Caki2 (cell line): ENCODE data around the gene TMEM121. TPM values are rescaled to one million over a fixed set of nuclear protein-coding genes. Genes with fewer than 3 reads are reported as not detected.

Experiments used
- DNase-seq: peaks from one replicate; pipeline ENCODE4 v3.0.0-alpha.2; 2015; ENCODE audit warnings: low read depth
- in situ Hi-C: cut with HindIII; loops from 2 replicates; pipeline ENCODE4 v1.10.0; 2016; ENCODE audit warnings: low sequenced_read_pairs, low pct_unique_long_range_greater_than_20kb, mixed read lengths
- total RNA-seq: library from RNA; depleted of rRNA; stranded (reverse); fragments of >200 nt; shearing (Covaris generic); gene quantifications from 2 replicates; pipeline ENCODE4 v1.2.3, GENCODE V29; 2014; ENCODE audit warnings: low replicate concordance

TMEM121 gene
- total RNA-seq, 1 experiment from 2014 or later = 21.2 TPM

DNA sequence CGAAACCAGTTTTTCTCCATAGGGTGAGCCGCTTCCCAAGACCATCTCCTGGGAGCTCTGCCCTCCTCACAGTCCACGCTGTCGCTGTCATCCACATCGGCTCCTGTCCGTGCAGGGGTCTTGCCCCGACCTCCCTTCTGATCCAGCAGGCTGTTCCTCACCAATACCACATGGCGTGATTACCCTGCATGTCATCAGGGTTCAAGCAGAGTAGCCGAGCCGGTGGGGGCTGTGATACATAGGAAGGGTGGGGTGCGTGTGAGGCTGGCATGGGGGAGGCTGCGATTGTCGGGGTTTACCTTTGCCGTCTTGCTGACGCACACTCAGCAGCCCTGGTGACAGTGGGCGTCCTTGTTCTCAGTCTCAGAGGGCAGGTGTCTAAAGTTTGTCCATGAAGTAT lies 18.3 kb upstream of the TMEM121 start:
- DNase-seq = no peak
- in situ Hi-C loops = no loop called here

DNA sequence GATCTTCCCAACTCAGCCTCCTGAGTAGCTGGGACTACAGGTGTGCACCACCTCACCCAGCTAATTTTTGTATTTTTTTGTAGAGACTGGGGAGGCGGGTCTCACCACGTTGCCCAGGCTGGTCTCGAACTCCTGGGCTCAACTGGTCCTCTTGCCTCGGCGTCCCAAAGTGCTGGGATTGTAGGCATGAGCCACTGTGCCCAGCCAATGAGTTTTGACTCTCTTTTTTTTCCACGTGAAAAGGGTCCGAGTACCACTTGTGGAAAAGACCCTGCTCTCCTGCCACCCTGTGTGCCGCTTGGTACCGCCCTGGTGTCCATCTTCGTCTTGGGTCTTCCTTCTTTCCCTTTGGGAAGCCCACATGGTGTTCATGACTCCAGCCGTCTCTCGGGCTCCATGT lies 17.8 kb upstream of the TMEM121 start:
- no peak for DNase-seq
- in situ Hi-C loops = no loop called here

DNA sequence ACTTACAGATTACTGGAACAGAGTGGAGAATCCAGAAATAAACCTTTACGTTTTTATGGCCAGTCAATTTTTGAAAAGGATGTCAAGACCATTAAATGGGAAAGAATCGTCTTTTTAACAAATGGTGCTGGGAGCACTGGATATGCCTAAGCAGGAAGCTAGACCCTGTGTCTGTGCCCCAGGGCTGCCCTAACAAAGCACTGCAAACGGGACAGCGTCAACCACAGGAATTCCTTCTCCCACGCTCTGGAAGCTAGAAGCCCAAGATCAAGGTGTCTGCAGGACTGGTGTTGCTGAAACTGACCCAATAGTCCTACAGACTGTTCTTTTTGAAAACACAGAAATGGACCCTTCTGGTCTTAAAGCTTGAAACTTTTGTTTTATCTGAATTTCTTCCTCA lies 9.3 kb upstream of the TMEM121 start:
- DNase-seq = no peak
- in situ Hi-C loops = no loop called here

DNA sequence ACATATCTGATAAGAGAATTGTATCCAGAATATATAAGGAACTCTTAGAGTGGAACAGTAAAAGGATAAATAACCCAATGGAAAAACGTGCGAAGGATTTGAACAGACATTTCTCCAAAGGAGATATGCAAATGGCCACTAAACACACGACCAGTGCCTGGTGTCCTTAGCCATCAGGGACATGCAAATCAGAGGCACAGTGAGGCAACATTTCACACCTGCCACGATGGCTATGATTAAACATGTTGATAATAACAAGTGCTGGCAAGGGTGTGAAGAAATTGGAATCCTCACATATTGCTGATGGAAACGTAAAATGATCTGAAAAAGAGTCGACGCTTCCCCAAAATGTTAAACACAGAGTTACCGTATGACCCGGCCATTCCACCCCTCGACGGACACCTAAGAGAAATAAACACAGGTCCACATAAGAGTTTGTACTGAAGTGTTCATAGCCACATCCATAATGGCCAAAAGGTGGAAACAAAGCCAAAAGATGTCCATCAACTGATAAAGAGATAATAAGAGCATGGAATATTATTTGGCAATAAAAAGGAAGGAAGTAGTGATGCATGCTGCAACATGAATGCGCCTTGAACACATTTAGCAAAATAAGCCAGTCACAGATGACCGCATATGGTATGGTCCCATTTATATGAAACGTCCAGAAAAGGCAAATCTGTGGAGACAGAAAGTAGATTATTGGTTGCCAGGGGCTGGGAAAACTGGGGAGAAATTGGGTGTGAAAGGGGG lies 6.3 kb upstream of the TMEM121 start:
- in situ Hi-C loops = no loop called here
- no peak for DNase-seq

DNA sequence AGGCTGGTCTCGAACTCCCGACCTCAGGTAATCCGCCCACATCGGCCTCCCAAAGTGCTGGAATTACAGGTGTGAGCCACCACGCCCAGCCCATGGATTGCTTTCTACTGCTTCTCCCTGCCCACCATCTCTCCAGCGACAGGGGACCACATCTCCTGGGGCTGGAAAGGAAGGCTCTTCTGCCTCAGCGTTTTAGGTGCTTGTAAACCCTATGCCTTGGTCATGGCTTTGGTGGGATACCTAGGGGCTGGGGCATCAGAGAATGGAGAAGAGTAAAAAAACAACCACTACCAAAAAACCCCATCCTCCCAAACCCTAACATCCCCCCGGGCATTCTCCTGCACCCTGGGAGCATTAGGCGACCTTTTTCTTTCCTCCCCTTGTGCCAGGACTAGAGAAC lies 1.1 kb upstream of the TMEM121 start:
- in situ Hi-C loops = no loop called here
- DNase-seq = no peak

DNA sequence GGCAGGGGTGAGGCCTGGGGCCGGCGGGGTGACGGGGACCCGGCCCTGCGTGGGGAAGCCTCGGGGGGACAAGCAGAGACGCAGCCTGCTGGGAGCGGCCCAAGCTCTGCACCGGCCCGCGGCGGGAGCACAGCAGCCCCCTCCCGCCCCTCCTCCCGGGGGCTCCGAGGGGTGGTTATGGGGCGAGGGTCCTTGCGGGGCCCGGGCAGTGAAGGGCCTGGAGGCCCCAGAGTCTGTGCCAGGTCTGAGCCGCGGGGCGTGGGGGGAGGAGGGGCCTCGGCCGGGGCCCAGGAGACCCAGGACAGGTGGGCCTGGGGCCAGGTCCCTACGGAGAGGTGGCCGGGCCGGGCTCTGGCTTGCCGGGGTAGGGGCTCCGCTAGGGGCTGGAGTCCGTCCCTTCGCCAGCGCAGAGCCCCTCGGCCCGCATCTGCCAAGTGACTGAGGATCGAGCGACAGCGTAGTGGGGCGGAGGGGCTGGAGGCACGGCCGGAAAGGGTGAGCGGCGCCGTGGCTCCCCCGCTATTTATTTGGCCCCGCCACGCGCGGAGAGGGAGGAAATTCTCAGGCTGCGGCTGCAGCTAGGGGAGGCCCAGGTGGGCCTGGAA lies 495 bp downstream of the TMEM121 start:
- no peak for DNase-seq
- in situ Hi-C loops = no loop called here

DNA sequence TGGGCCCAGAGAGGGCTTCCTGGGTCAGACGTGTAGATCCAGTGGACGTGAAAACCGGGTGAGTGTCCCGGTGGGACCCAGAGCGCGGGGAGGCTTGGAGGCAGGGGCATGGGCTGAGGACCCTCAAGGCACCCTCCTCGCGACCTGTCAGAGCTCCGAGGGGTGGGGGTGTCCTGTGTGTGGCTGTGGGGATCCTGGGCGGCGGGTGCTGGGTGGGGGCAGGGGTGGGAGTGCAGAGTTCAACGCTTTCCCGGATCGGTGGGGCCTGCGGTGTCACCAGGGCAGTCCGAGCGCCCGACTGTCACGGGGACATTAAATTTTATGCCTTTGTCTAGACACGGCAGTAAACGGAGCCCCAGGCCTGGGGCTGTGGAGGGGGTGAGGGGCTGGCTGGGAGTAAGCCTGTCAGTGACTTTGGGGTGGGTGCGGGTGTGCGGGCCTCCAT lies 1.0 kb downstream of the TMEM121 start:
- in situ Hi-C loops = no loop called here
- no peak for DNase-seq

DNA sequence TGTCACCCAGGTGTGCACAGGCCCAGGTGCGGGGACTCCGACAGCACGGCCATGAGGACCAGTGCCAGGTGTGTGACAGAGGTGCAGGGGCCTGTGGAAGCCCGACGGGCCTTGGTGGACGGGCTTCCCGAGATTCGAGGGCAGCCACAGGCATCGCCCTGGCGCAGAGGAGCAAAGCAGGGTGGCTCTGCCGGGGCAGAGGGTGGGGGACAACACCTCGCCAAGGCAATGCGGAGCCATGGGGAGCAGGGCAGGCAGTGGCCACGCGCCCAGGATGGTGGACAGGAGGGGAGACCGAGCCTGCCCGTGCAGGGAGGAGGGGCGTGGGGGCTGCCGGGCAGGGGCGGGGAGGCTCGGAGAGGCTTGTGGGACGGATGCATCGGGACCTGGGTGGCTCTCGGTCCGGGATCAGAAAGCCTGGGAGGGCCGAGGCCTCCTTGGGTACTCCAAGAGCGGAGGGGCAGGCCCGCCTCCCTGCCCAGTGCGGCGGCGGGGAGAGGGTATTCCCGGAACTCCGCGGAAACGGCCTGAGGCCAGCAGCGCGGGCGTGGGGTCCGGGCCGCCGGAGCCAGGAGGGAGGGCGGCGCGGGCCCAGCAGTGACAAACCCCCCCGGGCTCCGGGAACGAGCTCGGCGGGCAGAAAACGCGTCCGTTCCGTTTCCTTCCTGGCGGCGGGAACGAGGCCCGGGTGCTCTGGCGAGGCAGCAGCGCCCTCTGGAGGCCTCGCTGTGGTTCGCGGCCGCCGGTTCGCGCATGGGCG lies 1.6 kb downstream of the TMEM121 start:
- in situ Hi-C loops = no loop called here
- peak; percentile 58 for DNase-seq

DNA sequence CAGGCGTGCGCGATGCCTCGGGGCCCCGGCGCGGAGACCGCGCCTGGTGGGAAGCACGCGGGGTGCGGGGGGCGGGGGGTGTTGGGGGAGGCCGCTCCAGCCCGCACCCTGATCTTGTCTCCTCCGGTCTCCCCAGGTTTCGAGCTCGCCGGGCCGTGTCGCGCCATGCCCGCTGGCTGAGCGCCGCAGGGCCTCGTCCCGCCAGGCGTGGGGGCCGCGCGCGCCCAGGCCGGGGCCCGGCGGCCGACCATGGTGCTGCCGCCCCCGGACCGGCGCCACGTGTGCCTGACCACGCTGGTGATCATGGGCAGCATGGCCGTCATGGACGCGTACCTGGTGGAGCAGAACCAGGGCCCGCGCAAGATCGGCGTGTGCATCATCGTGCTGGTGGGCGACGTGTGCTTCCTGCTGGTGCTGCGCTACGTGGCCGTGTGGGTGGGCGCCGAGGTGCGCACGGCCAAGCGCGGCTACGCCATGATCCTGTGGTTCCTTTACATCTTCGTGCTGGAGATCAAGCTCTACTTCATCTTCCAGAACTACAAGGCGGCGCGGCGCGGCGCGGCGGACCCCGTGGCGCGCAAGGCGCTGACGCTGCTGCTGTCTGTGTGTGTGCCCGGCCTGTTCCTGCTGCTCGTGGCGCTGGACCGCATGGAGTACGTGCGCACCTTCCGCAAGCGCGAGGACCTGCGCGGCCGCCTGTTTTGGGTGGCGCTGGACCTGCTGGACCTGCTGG lies 2.4 kb downstream of the TMEM121 start:
- in situ Hi-C loops = no loop called here
- DNase-seq = no peak

DNA sequence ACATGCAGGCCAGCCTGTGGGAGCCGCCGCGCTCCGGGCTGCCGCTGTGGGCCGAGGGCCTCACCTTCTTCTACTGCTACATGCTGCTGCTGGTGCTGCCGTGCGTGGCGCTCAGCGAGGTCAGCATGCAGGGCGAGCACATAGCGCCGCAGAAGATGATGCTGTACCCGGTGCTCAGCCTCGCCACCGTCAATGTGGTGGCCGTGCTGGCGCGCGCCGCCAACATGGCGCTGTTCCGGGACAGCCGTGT lies 2.9 kb downstream of the TMEM121 start:
- in situ Hi-C loops = no loop called here
- DNase-seq = no peak

DNA sequence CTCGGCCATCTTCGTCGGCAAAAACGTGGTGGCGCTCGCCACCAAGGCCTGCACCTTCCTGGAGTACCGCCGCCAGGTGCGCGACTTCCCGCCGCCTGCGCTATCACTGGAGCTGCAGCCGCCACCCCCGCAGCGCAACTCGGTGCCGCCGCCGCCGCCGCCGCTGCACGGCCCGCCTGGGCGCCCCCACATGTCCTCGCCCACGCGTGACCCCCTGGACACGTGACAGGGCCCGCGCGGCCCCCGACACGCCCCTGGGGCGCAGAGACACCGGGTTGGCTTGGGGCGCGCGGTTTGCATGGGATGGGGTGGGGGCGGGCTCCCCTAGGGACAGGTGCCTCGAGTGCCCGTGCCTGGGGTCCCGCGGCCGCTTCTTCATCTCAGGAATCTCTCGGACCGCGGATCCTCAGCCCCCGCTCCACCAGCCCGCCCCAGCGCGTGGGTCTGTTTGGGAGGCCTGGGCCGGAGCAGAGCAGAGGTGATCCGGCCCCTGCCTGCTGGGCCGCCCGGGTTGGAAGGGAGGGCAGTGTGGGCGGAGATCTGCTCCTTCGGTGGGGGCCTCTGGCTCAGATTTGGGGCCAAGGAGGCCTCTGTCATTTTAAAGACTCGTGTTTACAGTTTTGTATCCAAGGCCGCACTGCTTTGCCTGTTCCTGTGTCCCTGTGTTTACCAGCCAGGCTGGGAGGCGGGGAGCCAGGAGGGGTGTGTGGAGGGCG lies 3.3 kb downstream of the TMEM121 start:
- in situ Hi-C loops = no loop called here
- no peak for DNase-seq

DNA sequence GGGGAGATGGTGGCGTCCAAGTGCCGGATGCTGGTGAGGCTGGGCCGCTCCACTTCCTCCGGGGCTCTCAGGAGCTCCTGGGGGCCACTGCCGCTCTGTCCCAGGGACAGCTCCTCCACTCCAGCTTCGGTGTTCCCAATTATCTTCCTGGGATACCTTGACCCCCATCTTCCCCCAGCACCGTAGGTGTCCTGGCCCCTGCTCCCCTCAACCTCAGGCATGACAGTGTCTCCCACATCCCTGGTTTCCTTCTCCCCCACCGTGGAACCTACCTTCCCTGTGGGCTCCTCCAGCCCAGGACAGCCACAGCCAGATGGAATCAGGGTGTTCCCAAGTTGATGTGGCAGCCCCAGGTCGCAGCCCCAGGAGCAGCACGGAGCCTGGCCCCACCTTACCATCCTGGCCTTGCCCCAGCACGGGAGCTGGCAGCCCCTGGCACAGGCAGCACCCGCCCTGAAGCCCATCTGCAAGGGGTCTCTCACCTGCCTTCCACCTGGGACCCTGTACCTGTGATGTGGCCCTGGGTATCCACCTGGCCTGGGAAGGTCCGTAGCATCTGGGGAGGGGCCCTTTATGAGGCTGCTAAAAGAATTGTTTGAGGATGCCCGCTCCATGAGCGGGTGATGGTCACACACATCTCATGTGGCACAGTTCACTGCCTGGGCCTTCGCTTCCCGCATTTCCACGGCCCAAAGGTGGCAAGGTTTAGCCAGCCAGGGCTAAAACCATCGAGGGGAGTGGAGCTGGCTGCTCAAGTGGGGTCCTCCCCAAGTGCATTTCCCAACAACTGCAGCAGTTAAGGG lies 4.1 kb downstream of the TMEM121 start:
- in situ Hi-C loops = no loop called here

DNA sequence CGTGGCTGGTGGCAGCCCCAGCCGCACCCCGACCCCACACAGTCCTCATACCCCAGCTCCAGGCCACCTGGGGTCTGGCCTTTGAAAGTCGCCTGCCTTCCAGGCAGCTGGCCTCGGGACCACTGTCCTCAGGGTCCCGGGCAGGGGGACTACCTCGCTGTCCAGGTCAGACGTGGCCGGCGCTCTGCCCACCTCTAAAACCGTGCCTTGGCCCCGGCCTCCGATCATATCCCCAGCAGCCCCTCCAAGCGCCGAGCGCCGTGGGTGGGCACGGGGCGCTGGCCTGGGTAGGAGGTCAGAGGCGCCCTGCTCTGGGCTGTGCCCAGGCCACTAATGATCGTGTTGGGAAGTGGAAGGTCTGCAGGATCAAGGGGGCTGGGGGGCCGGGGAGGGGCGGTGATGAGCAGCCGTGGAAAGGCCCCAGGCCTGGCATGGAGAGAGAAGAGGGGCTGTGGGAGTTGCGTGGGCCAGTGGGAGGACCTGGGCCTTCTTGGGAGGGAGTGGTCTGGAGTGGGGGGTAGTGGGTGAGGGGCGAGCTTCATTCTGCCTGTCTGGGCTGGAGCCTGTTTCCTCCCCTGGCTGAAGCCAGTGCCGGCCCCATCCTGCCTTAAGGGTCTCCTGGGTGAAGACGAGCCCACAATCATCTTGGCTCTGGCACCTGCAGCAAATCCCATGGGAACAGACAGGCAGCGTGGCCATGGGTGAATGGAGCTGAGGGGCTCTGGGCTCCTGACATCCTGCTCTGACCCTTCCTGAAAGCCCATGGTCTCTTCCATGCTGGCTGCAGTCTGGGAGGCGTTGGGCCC lies 4.9 kb downstream of the TMEM121 start:
- in situ Hi-C loops = no loop called here
- no peak for DNase-seq

More for the DNA sequence above, 4.1 kb downstream of the TMEM121 start:
- DNase-seq = no peak

DNA sequence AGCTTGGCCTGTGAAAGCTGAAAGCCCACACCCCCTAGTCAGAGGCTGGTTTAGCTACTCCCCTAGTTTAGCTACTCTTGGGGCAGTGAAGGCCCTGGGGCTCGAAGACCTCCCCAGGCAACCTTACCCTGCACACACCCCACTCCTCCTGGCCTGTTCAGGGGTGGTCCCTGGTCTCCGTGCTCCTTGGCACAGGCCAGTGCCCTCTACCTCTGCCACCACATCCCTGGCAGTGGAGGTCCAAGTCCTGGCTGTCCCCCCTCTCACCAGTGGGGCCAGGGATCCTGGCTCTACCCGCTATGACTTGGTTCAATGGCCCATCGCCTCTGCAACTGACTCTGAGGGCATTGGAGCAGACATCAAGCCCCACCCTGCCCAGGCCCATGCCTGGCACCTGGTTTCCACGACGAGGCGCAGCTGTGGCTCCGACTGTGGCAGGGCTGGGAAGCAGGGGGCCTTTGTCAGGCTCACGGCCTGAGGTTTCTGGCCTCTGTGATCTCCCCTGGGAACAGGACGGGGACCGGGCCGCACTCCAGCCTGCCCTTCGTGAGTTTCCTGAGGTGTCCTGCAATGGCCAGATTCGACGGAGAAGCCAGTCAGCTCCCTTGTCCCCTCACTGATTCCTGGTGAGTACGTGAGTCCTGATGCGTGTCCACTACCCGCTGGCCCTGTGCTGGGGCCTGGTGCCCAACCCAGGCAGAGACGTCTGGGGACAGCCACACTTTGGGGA lies 5.7 kb downstream of the TMEM121 start:
- DNase-seq = no peak

DNA sequence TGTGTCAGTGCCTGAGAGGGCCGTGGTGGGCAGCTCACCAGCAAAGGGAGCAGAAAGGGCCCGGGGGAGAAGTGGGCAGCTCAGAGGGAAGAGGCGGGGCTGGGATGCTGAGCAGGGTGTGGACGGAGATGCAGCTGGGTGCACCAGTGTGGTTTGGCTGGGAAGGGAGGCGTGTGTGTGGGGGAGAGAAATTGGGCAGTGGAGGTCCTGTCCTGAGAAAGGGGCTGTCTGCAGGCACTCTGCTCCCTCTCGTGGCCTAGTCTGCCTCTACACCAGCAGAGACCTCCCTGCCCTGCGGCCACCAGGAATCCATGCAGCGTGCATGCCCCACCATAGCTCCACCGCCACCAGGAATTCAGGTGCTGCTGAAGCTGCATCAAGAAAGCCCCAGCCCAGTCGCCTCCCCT lies 6.4 kb downstream of the TMEM121 start:
- no peak for DNase-seq
- in situ Hi-C loops = no loop called here

More for the DNA sequence above, 5.7 kb downstream of the TMEM121 start:
- in situ Hi-C loops = no loop called here

DNA sequence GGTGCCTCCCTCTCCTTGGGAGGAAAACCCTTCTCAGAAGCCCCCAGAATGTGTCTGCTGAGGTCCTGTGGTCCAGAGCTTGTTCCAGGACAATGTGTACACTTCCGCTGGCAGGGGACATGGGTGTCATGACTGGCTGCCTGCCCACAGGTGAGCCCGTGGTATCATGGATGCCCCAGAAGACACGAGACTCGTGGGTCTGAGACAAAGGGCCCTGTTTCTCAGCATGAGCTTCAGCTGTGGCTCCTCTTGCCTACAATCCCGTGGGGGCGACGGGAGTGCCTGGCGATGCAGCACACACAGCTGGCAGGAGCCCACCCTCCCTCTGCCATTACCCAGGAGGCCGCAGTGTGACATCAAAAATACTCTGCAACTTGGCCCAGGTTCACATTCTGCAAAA lies 7.0 kb downstream of the TMEM121 start:
- in situ Hi-C loops = no loop called here

More for the DNA sequence above, 7.0 kb downstream of the TMEM121 start:
- no peak for DNase-seq
